Kidney (tissue), 14 donors: Measurements from ENCODE around the gene PDE10A. TPM values are rescaled to one million over a fixed set of nuclear protein-coding genes. Genes with fewer than 3 reads are reported as not detected.

Experiments
- DNase-seq, 5 donors: peaks; one replicate each; pipeline ENCODE4 v3.0.0-alpha.2; 2013 to 2020
- FAIRE-seq: peaks from 2 replicates; lab custom pipeline; 2012; peaks lifted over from hg19 to GRCh38; lab: Jason Lieb, UNC
- H3K27ac ChIP-seq, 2 donors: one replicate each; pipeline ENCODE4 v1.7.0; 2013; ENCODE audit warnings: low read depth in 2 of 2, low read length in 2 of 2, inconsistent platforms in 1 of 2
- H3K27me3 ChIP-seq: one replicate; pipeline ENCODE4 v1.7.1; 2013; ENCODE audit warnings: low read length, inconsistent platforms; ENCODE audit not compliant: control insufficient read depth, insufficient read depth
- H3K36me3 ChIP-seq, 3 donors: one replicate each; pipeline versions ENCODE4 v1.7.0 to v1.7.1; 2013; ENCODE audit warnings: low read length in 3 of 3, control low read depth in 1 of 3, inconsistent platforms in 1 of 3; ENCODE audit not compliant: insufficient read depth in 3 of 3, control insufficient read depth in 2 of 3
- H3K4me1 ChIP-seq, 3 donors: one replicate each; pipeline versions ENCODE4 v1.7.0 to v1.7.1; 2013; ENCODE audit warnings: low read length in 3 of 3, inconsistent platforms in 1 of 3, low read depth in 1 of 3; ENCODE audit not compliant: control insufficient read depth in 2 of 3, insufficient read depth in 2 of 3
- H3K4me3 ChIP-seq, 3 donors: one replicate each; pipeline versions ENCODE4 v1.7.0 to v1.8.1; 2013; ENCODE audit warnings: low read length in 3 of 3, control low read depth in 1 of 3, inconsistent platforms in 1 of 3
- H3K9ac ChIP-seq, 3 donors: one replicate each; pipeline versions ENCODE4 v1.7.0 to v1.7.1; 2013; ENCODE audit warnings: low read length in 3 of 3, control low read depth in 1 of 3, inconsistent platforms in 1 of 3
- H3K9me3 ChIP-seq, 3 donors: one replicate each; pipeline versions ENCODE4 v1.7.0 to v1.7.1; 2013; ENCODE audit warnings: low read length in 3 of 3, control low read depth in 1 of 3, inconsistent platforms in 1 of 3; ENCODE audit not compliant: control insufficient read depth in 2 of 3, insufficient read depth in 1 of 3
- CTCF ChIP-seq: IDR thresholded peaks from 3 replicates; pipeline ENCODE4 v1.5.1; 2012; ENCODE audit warnings: mild to moderate bottlenecking, moderate library complexity, borderline replicate concordance; ENCODE audit not compliant: insufficient read depth; ENCODE audit errors: extremely low read depth
- intact Hi-C: fragments of 100-400 bp; cut with DNase I; formaldehyde crosslinking; loops from one replicate; pipeline ENCODE4 v1.11.1; 2022
- polyA plus RNA-seq: library from polyadenylated mRNA; stranded (reverse); fragments of 350-450 nt; fragmentation: Illumina TruSeq; extraction: RNeasy Lipid Tissue Mini Kit (QIAGEN cat#74804); gene quantifications from one replicate; pipeline ENCODE4 v1.2.3, GENCODE V29; 2014; ENCODE audit warnings: low read depth, low replicate concordance; ENCODE audit not compliant: insufficient read depth
- total RNA-seq: library from RNA; stranded (reverse); fragmentation: NEBNext Ultra II Directional; extraction: Animal tissue kit (Norgen Biotek cat#: 25700); gene quantifications from one replicate; pipeline ENCODE4 v1.2.1, GENCODE V29; 2021
- donor health status: control.
- donor health status: control.
- donor health status: control.
- donor health status: control.
- donor health status: control.
- donor health status: DM: yes; HTN: yes; CAD: no.
- donor health status: Normal renal cell carcinoma (clear cell type).

The PDE10A gene
- total and polyA plus RNA-seq, 2 donors from 2014 or later, result 4.8 to 23.1 TPM

- TF ChIP-seq CTCF, result no peak
- peaks cover 2% of the 10 kb centered on the region for H3K27me3 ChIP-seq
- no peak overlapping the region for H3K9ac ChIP-seq
- no peak overlapping the region for H3K27ac ChIP-seq
- no peaks in the 10 kb centered on the region for H3K36me3 ChIP-seq
- no peak overlapping the region for H3K4me3 ChIP-seq
- no peaks in the 10 kb centered on the region for H3K4me1 ChIP-seq
- DNase-seq (no peak), FAIRE-seq (no peak)
- peaks cover 0 to 2% (median 0%) of the 10 kb centered on the region in 3 donors for H3K9me3 ChIP-seq
- intact Hi-C loops, result no loop called here
These were observed 15.9 kb upstream of the PDE10A start for GRCh38 chr6:165678904-165679303.

GRCh38 chr6:165678429-165678828, 15.4 kb upstream of the PDE10A start:
- Histone ChIP-seq H3K27ac (no peak overlapping the region), H3K9me3 (peaks cover 0 to 2% (median 0%) of the 10 kb centered on the region in 3 donors), H3K9ac (no peak overlapping the region), H3K36me3 (no peaks in the 10 kb centered on the region), H3K27me3 (peaks cover 2% of the 10 kb centered on the region), H3K4me3 (no peak overlapping the region), H3K4me1 (no peaks in the 10 kb centered on the region)
- intact Hi-C loops, result no loop called here
- no peak for DNase-seq
- TF ChIP-seq CTCF, result no peak
- FAIRE-seq, result no peak

- no peaks in the 10 kb centered on the region for H3K36me3 ChIP-seq
- TF ChIP-seq CTCF, result no peak
- FAIRE-seq, result no peak
- H3K4me3 ChIP-seq, result no peak overlapping the region
- intact Hi-C loops, result no loop called here
- no peaks in the 10 kb centered on the region for H3K4me1 ChIP-seq
- H3K9ac ChIP-seq, result no peak overlapping the region
- H3K27ac ChIP-seq, result no peak overlapping the region
- DNase-seq, result no peak
- peaks cover 0 to 2% (median 0%) of the 10 kb centered on the region in 3 donors for H3K9me3 ChIP-seq
- peaks cover 2% of the 10 kb centered on the region for H3K27me3 ChIP-seq
These were observed 14.1 kb upstream of the PDE10A start for GRCh38 chr6:165677091-165677490.

GRCh38 chr6:165676435-165677068, 13.5 kb upstream of the PDE10A start:
- no peak overlapping the region for H3K9ac ChIP-seq
- DNase-seq (peak in 1 of 5 donors; percentile 79), FAIRE-seq (no peak)
- no peak overlapping the region for H3K27ac ChIP-seq
- H3K9me3 ChIP-seq, result peaks cover 0 to 2% (median 0%) of the 10 kb centered on the region in 3 donors
- H3K36me3 ChIP-seq, result no peaks in the 10 kb centered on the region
- peaks cover 2% of the 10 kb centered on the region for H3K27me3 ChIP-seq
- intact Hi-C loops, result no loop called here
- H3K4me1 ChIP-seq, result no peaks in the 10 kb centered on the region
- no peak overlapping the region for H3K4me3 ChIP-seq
- TF ChIP-seq CTCF, result no peak
